GM23338 (cell line): ENCODE data around the gene DENND11. TPM values are rescaled to one million over a fixed set of nuclear protein-coding genes. Genes with fewer than 3 reads are reported as not detected.

Source experiments
- ATAC-seq: fragments of 200-7000 bp; cut with Tn5 transposase; 3 replicates; pipeline ENCODE4 v1.9.1; 2020
- DNase-seq: peaks from one replicate; pipeline ENCODE4 v3.0.0-alpha.2; 2015; ENCODE audit warnings: low spot score
- H2AFZ ChIP-seq: fragments of 200-600 bp; sonication (generic); 2 replicates; pipeline ENCODE4 v1.8.0; 2016; ENCODE audit warnings: antibody characterized with exemption, mild to moderate bottlenecking, moderate library complexity
- H3F3A ChIP-seq: fragments of 200-600 bp; sonication (generic); replicated peaks from 2 replicates; pipeline ENCODE4 v1.8.0; 2017; ENCODE audit warnings: antibody characterized with exemption, mixed run types, low read depth
- H3K27ac ChIP-seq: fragments of 200-600 bp; sonication (generic); 2 replicates; pipeline ENCODE4 v1.6.1; 2016; ENCODE audit warnings: low read depth
- H3K27me3 ChIP-seq: fragments of 200-600 bp; sonication (generic); 2 replicates; pipeline ENCODE4 v1.8.0; 2016; ENCODE audit warnings: mild to moderate bottlenecking, mixed run types, moderate library complexity; ENCODE audit not compliant: insufficient read depth
- H3K36me3 ChIP-seq: fragments of 200-600 bp; sonication (generic); 2 replicates; pipeline ENCODE4 v1.8.0; 2016; ENCODE audit warnings: mild to moderate bottlenecking; ENCODE audit not compliant: insufficient read depth
- H3K4me1 ChIP-seq: fragments of 200-600 bp; sonication (generic); 2 replicates; pipeline ENCODE4 v1.8.0; 2016; ENCODE audit warnings: mild to moderate bottlenecking, moderate library complexity; ENCODE audit not compliant: insufficient read depth
- H3K4me2 ChIP-seq: fragments of 200-600 bp; sonication (generic); 2 replicates; pipeline ENCODE4 v1.7.1; 2017; ENCODE audit warnings: mixed run types
- H3K4me3 ChIP-seq: fragments of 200-600 bp; sonication (generic); 2 replicates; pipeline ENCODE4 v1.6.1; 2016; ENCODE audit warnings: mixed run types
- H3K79me2 ChIP-seq: fragments of 200-600 bp; sonication (generic); replicated peaks from 2 replicates; pipeline ENCODE4 v1.8.0; 2017; ENCODE audit warnings: mild to moderate bottlenecking; ENCODE audit not compliant: insufficient read depth
- H3K9me2 ChIP-seq: fragments of 200-600 bp; sonication (generic); 2 replicates; pipeline ENCODE4 v1.8.0; 2017; ENCODE audit not compliant: insufficient read depth
- H4K20me1 ChIP-seq: fragments of 200-600 bp; sonication (generic); replicated peaks from 2 replicates; pipeline ENCODE4 v1.8.0; 2017; ENCODE audit warnings: mild to moderate bottlenecking; ENCODE audit not compliant: insufficient read depth
- H3K27ac Mint-ChIP-seq: 2 replicates; pipeline ENCODE4 v1.8.0; 2020; ENCODE audit warnings: inconsistent platforms, mild to moderate bottlenecking, moderate library complexity, mixed read lengths
- H3K27me3 Mint-ChIP-seq: 3 replicates; pipeline ENCODE4 v1.8.0; 2022; ENCODE audit warnings: low read depth, mild to moderate bottlenecking, moderate library complexity, mixed read lengths, inconsistent platforms; ENCODE audit not compliant: insufficient read depth, poor library complexity
- H3K36me3 Mint-ChIP-seq: 3 replicates; pipeline ENCODE4 v1.8.0; 2021; ENCODE audit warnings: low read depth, mild to moderate bottlenecking, inconsistent platforms, moderate library complexity, mixed read lengths
- H3K4me1 Mint-ChIP-seq: 3 replicates; pipeline ENCODE4 v1.8.0; 2020; ENCODE audit warnings: mild to moderate bottlenecking, inconsistent platforms, mixed read lengths
- H3K4me3 Mint-ChIP-seq: 3 replicates; pipeline ENCODE4 v1.8.0; 2021; ENCODE audit warnings: moderate library complexity, mild to moderate bottlenecking, inconsistent platforms, mixed read lengths
- H3K9me3 Mint-ChIP-seq: 3 replicates; pipeline ENCODE4 v1.8.0; 2020; ENCODE audit warnings: moderate library complexity, mild to moderate bottlenecking, inconsistent platforms, mixed read lengths
- CREB1 ChIP-seq: fragments of 250-450 bp; sonication (Bioruptor Pico); IDR thresholded peaks from 2 replicates; pipeline ENCODE4 v1.5.0; 2020; ENCODE audit warnings: low read depth, mild to moderate bottlenecking, moderate library complexity
- JUNB ChIP-seq: IDR thresholded peaks from one replicate; pipeline ENCODE4 v1.6.1; 2016; ENCODE audit warnings: antibody characterized with exemption; ENCODE audit not compliant: unreplicated experiment
- STAT1 ChIP-seq: IDR thresholded peaks from one replicate; pipeline ENCODE4 v1.6.1; 2016; ENCODE audit warnings: antibody characterized with exemption; ENCODE audit not compliant: unreplicated experiment
- polyA plus RNA-seq: library from polyadenylated mRNA; unstranded; fragments of >200 nt; fragmentation: Nextera tagmentation; extraction: Ambion mirVana; gene quantifications from 2 replicates; pipeline ENCODE4 v1.2.1, GENCODE V29; 2016
- total RNA-seq: library from RNA; depleted of rRNA; stranded (reverse); fragments of >200 nt; shearing (Covaris generic); gene quantifications from 2 replicates; pipeline ENCODE4 v1.2.3, GENCODE V29; 2014
- TF ChIP-seq, protein P1 (sequence below), 2 experiments: fragments of 200-600 bp in 1 of 2; sonication (generic) in 1 of 2; conservative IDR thresholded peaks; 2 replicates each; pipeline versions ENCODE4 v1.5.1 to v1.6.1; 2016 to 2017; ENCODE audit warnings: antibody characterized with exemption in 2 of 2, low read depth in 2 of 2, mild to moderate bottlenecking in 2 of 2, moderate library complexity in 1 of 2
- TF ChIP-seq, protein P2 (sequence below): fragments of 250-450 bp; sonication (Bioruptor Pico); IDR thresholded peaks from 2 replicates; pipeline ENCODE4 v1.5.0; 2020; ENCODE audit warnings: mild to moderate bottlenecking, moderate library complexity
- TF ChIP-seq, protein P3 (sequence below): IDR thresholded peaks from 2 replicates; pipeline ENCODE4 v1.6.1; 2016; ENCODE audit warnings: antibody characterized with exemption

Gene DENND11
- total and polyA plus RNA-seq, 2 experiments from 2014 or later, result 5.1 to 29.5 TPM

DNA sequence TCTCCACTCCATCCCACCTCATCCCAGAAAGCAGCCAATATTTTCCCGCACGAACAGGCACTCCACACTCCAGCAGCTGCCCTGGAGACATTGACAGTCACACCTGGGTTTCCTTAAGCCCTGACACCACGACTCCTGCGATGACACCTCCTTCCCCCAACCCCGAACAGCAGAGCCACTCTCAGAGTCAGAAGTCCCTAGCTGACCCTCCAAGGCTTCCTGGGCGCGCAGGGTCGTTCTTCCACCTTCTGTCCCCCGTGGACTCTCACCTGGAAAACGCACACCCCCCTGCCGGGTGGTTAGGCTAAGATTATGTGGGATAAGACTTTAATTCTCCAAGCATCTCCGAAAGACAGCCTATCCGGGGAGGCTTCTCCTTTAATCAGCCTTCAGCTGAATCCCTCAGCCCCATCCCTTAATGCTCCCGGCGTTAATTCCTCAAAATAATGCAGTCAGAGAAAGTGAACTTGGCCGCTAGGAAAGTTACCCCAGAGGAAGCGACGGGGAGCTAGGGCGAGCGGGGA lies 1.1 kb downstream of the DENND11 start:
- Histone ChIP-seq H4K20me1 (peaks cover 2% of the 10 kb centered on the region; the same call in 1 of the 2 replicates), H2AFZ (peak overlapping the region; percentile 81; the same call in 1 of the 2 replicates), H3F3A (peaks cover 3% of the 10 kb centered on the region; the same call in 1 of the 2 replicates), H3K27me3 (peaks cover 19% of the 10 kb centered on the region), H3K9me2 (no peaks in the 10 kb centered on the region), H3K4me3 (peak overlapping the region; percentile 93), H3K79me2 (peaks cover 48% of the 10 kb centered on the region), H3K4me1 (peaks cover 44% of the 10 kb centered on the region), H3K27ac (peak overlapping the region; percentile 69; the same call in 1 of the 2 replicates), H3K36me3 (no peaks in the 10 kb centered on the region), H3K4me2 (peak overlapping the region; percentile 99)
- peak overlapping the region; percentile 82 for H3K4me3 Mint-ChIP-seq
- peaks cover 54% of the 10 kb centered on the region for H3K4me1 Mint-ChIP-seq
- H3K27ac Mint-ChIP-seq, result no peak overlapping the region
- DNase-seq (peak; percentile 65), ATAC-seq (peak; percentile 29)
- no peaks in the 10 kb centered on the region for H3K36me3 Mint-ChIP-seq
- TF ChIP-seq STAT1 (no peak), JUNB (no peak), CREB1 (CRISPR knock-in tag) (no peak)
- TF ChIP-seq, protein P1, sequence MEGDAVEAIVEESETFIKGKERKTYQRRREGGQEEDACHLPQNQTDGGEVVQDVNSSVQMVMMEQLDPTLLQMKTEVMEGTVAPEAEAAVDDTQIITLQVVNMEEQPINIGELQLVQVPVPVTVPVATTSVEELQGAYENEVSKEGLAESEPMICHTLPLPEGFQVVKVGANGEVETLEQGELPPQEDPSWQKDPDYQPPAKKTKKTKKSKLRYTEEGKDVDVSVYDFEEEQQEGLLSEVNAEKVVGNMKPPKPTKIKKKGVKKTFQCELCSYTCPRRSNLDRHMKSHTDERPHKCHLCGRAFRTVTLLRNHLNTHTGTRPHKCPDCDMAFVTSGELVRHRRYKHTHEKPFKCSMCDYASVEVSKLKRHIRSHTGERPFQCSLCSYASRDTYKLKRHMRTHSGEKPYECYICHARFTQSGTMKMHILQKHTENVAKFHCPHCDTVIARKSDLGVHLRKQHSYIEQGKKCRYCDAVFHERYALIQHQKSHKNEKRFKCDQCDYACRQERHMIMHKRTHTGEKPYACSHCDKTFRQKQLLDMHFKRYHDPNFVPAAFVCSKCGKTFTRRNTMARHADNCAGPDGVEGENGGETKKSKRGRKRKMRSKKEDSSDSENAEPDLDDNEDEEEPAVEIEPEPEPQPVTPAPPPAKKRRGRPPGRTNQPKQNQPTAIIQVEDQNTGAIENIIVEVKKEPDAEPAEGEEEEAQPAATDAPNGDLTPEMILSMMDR (conservative IDR thresholded peaks at IDR 0.05; ENCODE audit: low read depth in 2 of 2), result no peak
- TF ChIP-seq, protein P2, sequence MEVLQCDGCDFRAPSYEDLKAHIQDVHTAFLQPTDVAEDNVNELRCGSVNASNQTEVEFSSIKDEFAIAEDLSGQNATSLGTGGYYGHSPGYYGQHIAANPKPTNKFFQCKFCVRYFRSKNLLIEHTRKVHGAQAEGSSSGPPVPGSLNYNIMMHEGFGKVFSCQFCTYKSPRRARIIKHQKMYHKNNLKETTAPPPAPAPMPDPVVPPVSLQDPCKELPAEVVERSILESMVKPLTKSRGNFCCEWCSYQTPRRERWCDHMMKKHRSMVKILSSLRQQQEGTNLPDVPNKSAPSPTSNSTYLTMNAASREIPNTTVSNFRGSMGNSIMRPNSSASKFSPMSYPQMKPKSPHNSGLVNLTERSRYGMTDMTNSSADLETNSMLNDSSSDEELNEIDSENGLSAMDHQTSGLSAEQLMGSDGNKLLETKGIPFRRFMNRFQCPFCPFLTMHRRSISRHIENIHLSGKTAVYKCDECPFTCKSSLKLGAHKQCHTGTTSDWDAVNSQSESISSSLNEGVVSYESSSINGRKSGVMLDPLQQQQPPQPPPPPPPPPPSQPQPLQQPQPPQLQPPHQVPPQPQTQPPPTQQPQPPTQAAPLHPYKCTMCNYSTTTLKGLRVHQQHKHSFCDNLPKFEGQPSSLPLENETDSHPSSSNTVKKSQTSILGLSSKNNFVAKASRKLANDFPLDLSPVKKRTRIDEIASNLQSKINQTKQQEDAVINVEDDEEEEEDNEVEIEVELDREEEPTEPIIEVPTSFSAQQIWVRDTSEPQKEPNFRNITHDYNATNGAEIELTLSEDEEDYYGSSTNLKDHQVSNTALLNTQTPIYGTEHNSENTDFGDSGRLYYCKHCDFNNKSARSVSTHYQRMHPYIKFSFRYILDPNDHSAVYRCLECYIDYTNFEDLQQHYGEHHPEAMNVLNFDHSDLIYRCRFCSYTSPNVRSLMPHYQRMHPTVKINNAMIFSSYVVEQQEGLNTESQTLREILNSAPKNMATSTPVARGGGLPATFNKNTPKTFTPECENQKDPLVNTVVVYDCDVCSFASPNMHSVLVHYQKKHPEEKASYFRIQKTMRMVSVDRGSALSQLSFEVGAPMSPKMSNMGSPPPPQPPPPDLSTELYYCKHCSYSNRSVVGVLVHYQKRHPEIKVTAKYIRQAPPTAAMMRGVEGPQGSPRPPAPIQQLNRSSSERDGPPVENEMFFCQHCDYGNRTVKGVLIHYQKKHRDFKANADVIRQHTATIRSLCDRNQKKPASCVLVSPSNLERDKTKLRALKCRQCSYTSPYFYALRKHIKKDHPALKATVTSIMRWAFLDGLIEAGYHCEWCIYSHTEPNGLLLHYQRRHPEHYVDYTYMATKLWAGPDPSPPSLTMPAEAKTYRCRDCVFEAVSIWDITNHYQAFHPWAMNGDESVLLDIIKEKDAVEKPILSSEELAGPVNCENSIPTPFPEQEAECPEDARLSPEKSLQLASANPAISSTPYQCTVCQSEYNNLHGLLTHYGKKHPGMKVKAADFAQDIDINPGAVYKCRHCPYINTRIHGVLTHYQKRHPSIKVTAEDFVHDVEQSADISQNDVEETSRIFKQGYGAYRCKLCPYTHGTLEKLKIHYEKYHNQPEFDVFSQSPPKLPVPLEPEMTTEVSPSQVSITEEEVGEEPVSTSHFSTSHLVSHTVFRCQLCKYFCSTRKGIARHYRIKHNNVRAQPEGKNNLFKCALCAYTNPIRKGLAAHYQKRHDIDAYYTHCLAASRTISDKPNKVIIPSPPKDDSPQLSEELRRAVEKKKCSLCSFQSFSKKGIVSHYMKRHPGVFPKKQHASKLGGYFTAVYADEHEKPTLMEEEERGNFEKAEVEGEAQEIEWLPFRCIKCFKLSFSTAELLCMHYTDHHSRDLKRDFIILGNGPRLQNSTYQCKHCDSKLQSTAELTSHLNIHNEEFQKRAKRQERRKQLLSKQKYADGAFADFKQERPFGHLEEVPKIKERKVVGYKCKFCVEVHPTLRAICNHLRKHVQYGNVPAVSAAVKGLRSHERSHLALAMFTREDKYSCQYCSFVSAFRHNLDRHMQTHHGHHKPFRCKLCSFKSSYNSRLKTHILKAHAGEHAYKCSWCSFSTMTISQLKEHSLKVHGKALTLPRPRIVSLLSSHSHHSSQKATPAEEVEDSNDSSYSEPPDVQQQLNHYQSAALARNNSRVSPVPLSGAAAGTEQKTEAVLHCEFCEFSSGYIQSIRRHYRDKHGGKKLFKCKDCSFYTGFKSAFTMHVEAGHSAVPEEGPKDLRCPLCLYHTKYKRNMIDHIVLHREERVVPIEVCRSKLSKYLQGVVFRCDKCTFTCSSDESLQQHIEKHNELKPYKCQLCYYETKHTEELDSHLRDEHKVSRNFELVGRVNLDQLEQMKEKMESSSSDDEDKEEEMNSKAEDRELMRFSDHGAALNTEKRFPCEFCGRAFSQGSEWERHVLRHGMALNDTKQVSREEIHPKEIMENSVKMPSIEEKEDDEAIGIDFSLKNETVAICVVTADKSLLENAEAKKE (CRISPR knock-in tag), result no peak
- TF ChIP-seq, protein P3, sequence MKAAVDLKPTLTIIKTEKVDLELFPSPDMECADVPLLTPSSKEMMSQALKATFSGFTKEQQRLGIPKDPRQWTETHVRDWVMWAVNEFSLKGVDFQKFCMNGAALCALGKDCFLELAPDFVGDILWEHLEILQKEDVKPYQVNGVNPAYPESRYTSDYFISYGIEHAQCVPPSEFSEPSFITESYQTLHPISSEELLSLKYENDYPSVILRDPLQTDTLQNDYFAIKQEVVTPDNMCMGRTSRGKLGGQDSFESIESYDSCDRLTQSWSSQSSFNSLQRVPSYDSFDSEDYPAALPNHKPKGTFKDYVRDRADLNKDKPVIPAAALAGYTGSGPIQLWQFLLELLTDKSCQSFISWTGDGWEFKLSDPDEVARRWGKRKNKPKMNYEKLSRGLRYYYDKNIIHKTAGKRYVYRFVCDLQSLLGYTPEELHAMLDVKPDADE, result no peak
- no peaks in the 10 kb centered on the region for H3K9me3 Mint-ChIP-seq
- H3K27me3 Mint-ChIP-seq, result peaks cover 8% of the 10 kb centered on the region
